SK-N-SH treated with all-trans-retinoic acid at 6 μM for 48 hours (cell line): ENCODE measurements around the gene CYP24A1.

ENCODE experiments used
- ARNTL ChIP-seq: fragments of 450-650 bp; formaldehyde crosslinking; IDR thresholded peaks from 2 replicates; pipeline ENCODE4 v1.5.0; 2020; ENCODE audit warnings: low read depth, mild to moderate bottlenecking, moderate library complexity, borderline replicate concordance
- CREB5 ChIP-seq: fragments of 250-450 bp; sonication (Bioruptor Pico); IDR thresholded peaks from 2 replicates; pipeline ENCODE4 v1.5.1; 2020; ENCODE audit warnings: low read depth, mild to moderate bottlenecking, moderate library complexity
- GLIS3 ChIP-seq: fragments of 250-450 bp; sonication (Bioruptor Pico); IDR thresholded peaks from 2 replicates; pipeline ENCODE4 v1.5.0; 2020; ENCODE audit warnings: mild to moderate bottlenecking, moderate library complexity
- ISL1 ChIP-seq: fragments of 250-450 bp; sonication (Bioruptor Pico); IDR thresholded peaks from 2 replicates; pipeline ENCODE4 v2.1.2; 2022; ENCODE audit warnings: mild to moderate bottlenecking, moderate library complexity
- OSR1 ChIP-seq: fragments of 250-450 bp; sonication (Bioruptor Pico); IDR thresholded peaks from 2 replicates; pipeline ENCODE4 v1.8.0; 2022; ENCODE audit warnings: moderate library complexity, mild to moderate bottlenecking, inconsistent platforms
- RARB ChIP-seq: fragments of 250-450 bp; sonication (Bioruptor Pico); IDR thresholded peaks from 2 replicates; pipeline ENCODE4 v1.8.0; 2021; ENCODE audit warnings: mild to moderate bottlenecking, moderate library complexity
- SNAI2 ChIP-seq: fragments of 250-450 bp; sonication (Bioruptor Pico); IDR thresholded peaks from 2 replicates; pipeline ENCODE4 v1.5.0; 2020; ENCODE audit warnings: mild to moderate bottlenecking, moderate library complexity
- TOX ChIP-seq: fragments of 250-450 bp; sonication (Bioruptor Pico); IDR thresholded peaks from 2 replicates; pipeline ENCODE4 v1.8.0; 2021; ENCODE audit warnings: mild to moderate bottlenecking, moderate library complexity, borderline replicate concordance
- ZFP3 ChIP-seq: fragments of 250-450 bp; sonication (Bioruptor Pico); IDR thresholded peaks from 2 replicates; pipeline ENCODE4 v1.5.0; 2020; ENCODE audit warnings: mild to moderate bottlenecking, moderate library complexity
- ZNF70 ChIP-seq: fragments of 450-650 bp; formaldehyde crosslinking; IDR thresholded peaks from 2 replicates; pipeline ENCODE4 v1.5.0; 2020; ENCODE audit warnings: mild to moderate bottlenecking, moderate library complexity

GRCh38 chr20:54184071-54184470 is 10.3 kb upstream of the CYP24A1 start:
- TF ChIP-seq RARB (CRISPR knock-in tag) (no peak), GLIS3 (CRISPR knock-in tag) (no peak), ARNTL (CRISPR knock-in tag) (no peak), ISL1 (no peak), SNAI2 (no peak), CREB5 (no peak), ZNF70 (no peak), ZFP3 (no peak), TOX (CRISPR knock-in tag) (no peak), OSR1 (CRISPR knock-in tag) (no peak)
